ENCODE measurements around the gene NUAK1.
A peak's percentile ranks its signal among the peaks of the same experiment; 100 is the strongest.

The NUAK1 gene

DNA sequence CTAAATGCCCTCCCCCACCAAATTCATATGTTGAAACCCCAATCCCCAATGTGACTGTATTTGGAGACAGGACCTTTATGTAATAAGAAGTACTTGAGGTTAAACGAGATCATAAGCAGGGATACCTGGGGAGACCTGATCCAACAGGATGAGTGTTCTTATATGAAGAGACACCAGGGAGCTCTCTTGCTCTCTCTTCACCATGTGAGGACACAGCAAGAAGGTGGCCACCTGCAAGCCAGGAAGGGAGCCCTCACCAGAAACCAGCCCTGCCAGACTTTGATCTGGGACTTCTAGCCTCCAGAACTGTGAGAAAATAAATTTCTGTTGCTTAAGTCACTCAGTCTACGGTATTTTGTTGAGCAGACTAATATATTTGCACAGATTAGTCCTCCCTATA is 113.6 kb downstream of the NUAK1 start:
- DNase-seq = no peak
- H3K9me3 Mint-ChIP-seq = peaks cover 1% of the 10 kb centered on the region
- TF ChIP-seq CTCF (IDR thresholded peaks at IDR 0.05) = no peak
- peaks cover under 1% of the 10 kb centered on the region for H3K36me3 Mint-ChIP-seq (ENCODE audit: low read depth)
- H3K27ac Mint-ChIP-seq = no peak overlapping the region
- no peak overlapping the region for H3K4me3 Mint-ChIP-seq
- peaks cover 46% of the 10 kb centered on the region for H3K4me1 Mint-ChIP-seq
- H3K27me3 Mint-ChIP-seq (ENCODE audit: low read depth, poor library complexity) = no peaks in the 10 kb centered on the region

DNA sequence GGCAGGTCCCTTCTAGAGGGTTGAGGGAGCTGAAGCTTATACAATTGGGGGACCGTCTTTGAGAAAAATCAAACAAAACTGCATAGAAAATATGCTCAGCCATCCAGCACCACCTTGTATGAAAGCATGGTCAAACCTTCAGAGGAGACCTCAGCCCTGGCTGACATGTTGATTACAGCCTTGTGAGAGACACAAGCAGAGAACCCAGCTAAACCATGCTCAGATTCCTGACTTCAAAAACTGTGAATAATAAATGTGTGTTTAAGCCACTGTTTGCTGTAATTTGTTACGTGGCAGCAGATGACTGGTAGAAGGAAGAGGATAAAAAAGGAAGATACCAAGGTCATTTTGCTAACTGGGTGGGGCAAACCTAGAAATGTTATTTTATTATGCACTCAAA is 115.7 kb downstream of the NUAK1 start:
- peaks cover 8% of the 10 kb centered on the region for H3K36me3 Mint-ChIP-seq (ENCODE audit: low read depth)
- H3K27ac Mint-ChIP-seq = no peak overlapping the region
- no peaks in the 10 kb centered on the region for H3K27me3 Mint-ChIP-seq (ENCODE audit: low read depth, poor library complexity)
- H3K4me1 Mint-ChIP-seq = peaks cover 38% of the 10 kb centered on the region
- no peak for DNase-seq
- TF ChIP-seq CTCF (IDR thresholded peaks at IDR 0.05) = no peak
- H3K9me3 Mint-ChIP-seq = peaks cover 22% of the 10 kb centered on the region
- no peak overlapping the region for H3K4me3 Mint-ChIP-seq

DNA sequence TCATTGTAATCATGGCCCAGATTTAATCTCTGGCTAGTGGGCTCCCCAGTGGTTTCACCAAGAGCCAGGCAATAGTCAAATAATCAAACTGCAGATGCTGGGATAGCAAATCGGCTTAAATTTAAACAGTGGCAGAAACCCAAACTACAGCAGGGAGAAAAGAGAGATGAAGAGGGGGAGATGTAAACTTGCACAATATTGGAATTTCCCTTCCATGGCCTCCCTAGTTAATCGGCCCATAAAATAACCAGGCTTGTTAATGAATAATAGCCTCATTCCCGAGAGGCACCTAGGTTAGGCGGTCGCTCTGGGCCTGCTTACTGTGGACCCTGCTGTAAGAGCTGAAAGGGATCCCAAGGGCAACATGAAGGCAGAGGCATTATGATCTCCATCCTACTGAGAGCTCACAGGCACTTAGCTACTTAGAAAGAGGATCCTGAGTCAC is 116.2 kb downstream of the NUAK1 start:
- Mint-ChIP-seq H3K4me1 (peaks cover 33% of the 10 kb centered on the region), H3K36me3 (ENCODE audit: low read depth) (peaks cover 8% of the 10 kb centered on the region), H3K27me3 (ENCODE audit: low read depth, poor library complexity) (no peaks in the 10 kb centered on the region), H3K4me3 (no peak overlapping the region), H3K9me3 (peaks cover 26% of the 10 kb centered on the region), H3K27ac (no peak overlapping the region)
- DNase-seq = no peak
- no peak for TF ChIP-seq CTCF (IDR thresholded peaks at IDR 0.05)

- Mint-ChIP-seq H3K4me3 (no peak overlapping the region), H3K36me3 (ENCODE audit: low read depth) (peaks cover 8% of the 10 kb centered on the region), H3K9me3 (peaks cover 30% of the 10 kb centered on the region), H3K4me1 (peaks cover 22% of the 10 kb centered on the region), H3K27me3 (ENCODE audit: low read depth, poor library complexity) (no peaks in the 10 kb centered on the region), H3K27ac (no peak overlapping the region)
- no peak for DNase-seq
- TF ChIP-seq CTCF (IDR thresholded peaks at IDR 0.05) = no peak
Observed at GRCh38 chr12:106021516-106021915, 117.2 kb downstream of the NUAK1 start.

GRCh38 chr12:106020736-106021135 is 118.0 kb downstream of the NUAK1 start:
- Mint-ChIP-seq H3K9me3 (peaks cover 34% of the 10 kb centered on the region), H3K27ac (peak overlapping the region; percentile 34), H3K27me3 (ENCODE audit: low read depth, poor library complexity) (no peaks in the 10 kb centered on the region), H3K4me3 (no peak overlapping the region), H3K4me1 (peaks cover 18% of the 10 kb centered on the region), H3K36me3 (ENCODE audit: low read depth) (peaks cover 8% of the 10 kb centered on the region)
- DNase-seq = no peak
- TF ChIP-seq CTCF (IDR thresholded peaks at IDR 0.05) = no peak

DNA sequence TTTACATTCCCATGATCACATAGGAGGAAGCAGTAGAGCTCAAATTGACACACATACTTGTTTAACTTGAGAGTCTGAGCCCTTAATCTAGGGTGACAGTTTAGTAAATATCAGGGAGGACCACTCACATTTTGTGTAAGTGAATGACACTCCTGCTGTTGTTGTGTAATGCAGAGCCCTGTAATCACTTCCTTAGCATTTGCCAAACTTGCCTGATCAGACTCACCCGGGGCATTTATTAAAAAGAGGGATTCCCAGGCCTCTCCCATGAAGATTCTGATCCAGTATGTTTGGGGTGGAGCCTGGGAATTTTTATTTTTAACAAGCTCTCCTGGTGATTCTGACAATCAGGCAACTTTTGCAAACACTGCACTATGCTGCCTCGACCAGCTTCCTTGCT is 119.6 kb downstream of the NUAK1 start:
- peaks cover 34% of the 10 kb centered on the region for H3K9me3 Mint-ChIP-seq
- H3K4me3 Mint-ChIP-seq = no peak overlapping the region
- DNase-seq = no peak
- peaks cover 8% of the 10 kb centered on the region for H3K36me3 Mint-ChIP-seq (ENCODE audit: low read depth)
- H3K27me3 Mint-ChIP-seq (ENCODE audit: low read depth, poor library complexity) = no peaks in the 10 kb centered on the region
- TF ChIP-seq CTCF (IDR thresholded peaks at IDR 0.05) = no peak
- H3K27ac Mint-ChIP-seq = no peak overlapping the region
- H3K4me1 Mint-ChIP-seq = peaks cover 18% of the 10 kb centered on the region

Data from nephron progenitor cell (in vitro differentiated cells).